Neural progenitor cell (in vitro differentiated cells): ENCODE data around the gene IER5L. TPM values are rescaled to one million over a fixed set of nuclear protein-coding genes. Genes with fewer than 3 reads are reported as not detected.

ENCODE experiments used
- DNase-seq: peaks from one replicate; pipeline ENCODE4 v3.0.0-alpha.2; 2016; ENCODE audit warnings: low spot score
- H2AFZ ChIP-seq: fragments of 200-600 bp; sonication (generic); replicated peaks from 2 replicates; pipeline ENCODE4 v1.6.1; 2016; ENCODE audit warnings: antibody characterized with exemption
- H3F3A ChIP-seq: fragments of 200-600 bp; sonication (generic); 2 replicates; pipeline ENCODE4 v1.6.1; 2016; ENCODE audit warnings: antibody characterized with exemption, low read depth
- H3K27ac ChIP-seq: fragments of 200-600 bp; sonication (generic); 2 replicates; pipeline ENCODE4 v1.5.1; 2016; ENCODE audit warnings: mild to moderate bottlenecking
- H3K27me3 ChIP-seq: fragments of 200-600 bp; sonication (generic); 2 replicates; pipeline ENCODE4 v1.6.1; 2016; ENCODE audit warnings: mild to moderate bottlenecking, moderate library complexity
- H3K36me3 ChIP-seq: fragments of 200-600 bp; sonication (generic); 2 replicates; pipeline ENCODE4 v1.5.1; 2016
- H3K4me1 ChIP-seq: fragments of 200-600 bp; sonication (generic); 2 replicates; pipeline ENCODE4 v1.6.1; 2016; ENCODE audit warnings: mixed run types
- H3K4me2 ChIP-seq: fragments of 200-600 bp; sonication (generic); 2 replicates; pipeline ENCODE4 v1.6.1; 2016
- H3K4me3 ChIP-seq: fragments of 200-600 bp; sonication (generic); 2 replicates; pipeline ENCODE4 v1.5.1; 2016
- H3K79me2 ChIP-seq: fragments of 200-600 bp; sonication (generic); 2 replicates; pipeline ENCODE4 v1.6.1; 2016; ENCODE audit warnings: low read depth
- H3K9ac ChIP-seq: fragments of 200-600 bp; sonication (generic); 2 replicates; pipeline ENCODE4 v1.6.1; 2016
- H3K9me3 ChIP-seq: fragments of 200-600 bp; sonication (generic); 2 replicates; pipeline ENCODE4 v1.5.1; 2016; ENCODE audit warnings: low read depth
- H4K20me1 ChIP-seq: fragments of 200-600 bp; sonication (generic); 2 replicates; pipeline ENCODE4 v1.6.1; 2016; ENCODE audit warnings: low read depth
- H3K27ac Mint-ChIP-seq: 3 replicates; pipeline ENCODE4 v1.8.0; 2021; ENCODE audit warnings: mixed read lengths
- H3K27me3 Mint-ChIP-seq: 2 replicates; pipeline ENCODE4 v1.8.0; 2022; ENCODE audit warnings: low read depth, mild to moderate bottlenecking, inconsistent platforms, moderate library complexity, mixed read lengths; ENCODE audit not compliant: insufficient read depth
- H3K36me3 Mint-ChIP-seq: 3 replicates; pipeline ENCODE4 v1.8.0; 2021; ENCODE audit warnings: mixed read lengths
- H3K4me1 Mint-ChIP-seq: 3 replicates; pipeline ENCODE4 v1.8.0; 2021; ENCODE audit warnings: mixed read lengths
- H3K4me3 Mint-ChIP-seq: 3 replicates; pipeline ENCODE4 v1.8.0; 2021; ENCODE audit warnings: mild to moderate bottlenecking, moderate library complexity, mixed read lengths
- H3K9me3 Mint-ChIP-seq: 3 replicates; pipeline ENCODE4 v1.8.0; 2020; ENCODE audit warnings: mixed read lengths
- CTCF ChIP-seq: fragments of 200-600 bp; sonication (generic); IDR thresholded peaks from 2 replicates; pipeline ENCODE4 v1.5.1; 2017; ENCODE audit warnings: antibody characterized with exemption, mild to moderate bottlenecking
- EZH2 ChIP-seq: fragments of 200-600 bp; sonication (generic); IDR thresholded peaks from 2 replicates; pipeline ENCODE4 v1.6.1; 2017; ENCODE audit warnings: antibody characterized with exemption, mild to moderate bottlenecking, moderate library complexity
- EZH2phosphoT487 ChIP-seq: fragments of 200-600 bp; sonication (generic); IDR thresholded peaks from 2 replicates; pipeline ENCODE4 v1.6.1; 2017; ENCODE audit warnings: antibody characterized with exemption
- total RNA-seq: library from RNA; depleted of rRNA; stranded (reverse); fragments of >200 nt; gene quantifications from 2 replicates; pipeline ENCODE4 v1.2.3, GENCODE V29; 2015; ENCODE audit warnings: low replicate concordance

IER5L gene
- total RNA-seq, 1 donor from 2014 or later: 12.2 TPM

- Histone ChIP-seq H3K4me3 (no peak overlapping the region), H3K9me3 (no peaks in the 10 kb centered on the region), H3K4me2 (no peak overlapping the region), H3K9ac (no peak overlapping the region), H3K27me3 (no peaks in the 10 kb centered on the region), H3K79me2 (no peaks in the 10 kb centered on the region), H3K36me3 (no peaks in the 10 kb centered on the region), H3K4me1 (peaks cover 11% of the 10 kb centered on the region), H3F3A (peaks cover 6% of the 10 kb centered on the region), H4K20me1 (no peaks in the 10 kb centered on the region), H2AFZ (no peak overlapping the region), H3K27ac (no peak overlapping the region)
- Mint-ChIP-seq H3K9me3 (no peaks in the 10 kb centered on the region), H3K27ac (no peak overlapping the region), H3K36me3 (no peaks in the 10 kb centered on the region), H3K4me1 (peaks cover 40% of the 10 kb centered on the region), H3K27me3 (peaks cover 10% of the 10 kb centered on the region), H3K4me3 (no peak overlapping the region)
- no peak for DNase-seq
- TF ChIP-seq CTCF: no peak
- no peak for TF ChIP-seq EZH2
- TF ChIP-seq EZH2phosphoT487: no peak
Measured at GRCh38 chr9:129213551-129213950, 35.5 kb upstream of the IER5L start.

GRCh38 chr9:129211686-129212085 is 33.6 kb upstream of the IER5L start:
- Histone ChIP-seq H3K4me1 (peaks cover 18% of the 10 kb centered on the region), H3F3A (peaks cover 8% of the 10 kb centered on the region), H3K79me2 (no peaks in the 10 kb centered on the region), H3K4me3 (no peak overlapping the region), H3K9me3 (no peaks in the 10 kb centered on the region), H3K36me3 (no peaks in the 10 kb centered on the region), H4K20me1 (no peaks in the 10 kb centered on the region), H3K27me3 (no peaks in the 10 kb centered on the region), H2AFZ (no peak overlapping the region), H3K9ac (no peak overlapping the region), H3K27ac (no peak overlapping the region), H3K4me2 (no peak overlapping the region)
- Mint-ChIP-seq H3K9me3 (no peaks in the 10 kb centered on the region), H3K4me3 (no peak overlapping the region), H3K36me3 (no peaks in the 10 kb centered on the region), H3K27ac (no peak overlapping the region), H3K27me3 (peaks cover 12% of the 10 kb centered on the region), H3K4me1 (peaks cover 31% of the 10 kb centered on the region)
- DNase-seq: no peak
- TF ChIP-seq EZH2: no peak
- no peak for TF ChIP-seq EZH2phosphoT487
- TF ChIP-seq CTCF: no peak

GRCh38 chr9:129210125-129210524 is 32.1 kb upstream of the IER5L start:
- Histone ChIP-seq H3K4me1 (peaks cover 18% of the 10 kb centered on the region), H3K36me3 (no peaks in the 10 kb centered on the region), H3K4me2 (no peak overlapping the region), H3K9ac (no peak overlapping the region), H3K9me3 (no peaks in the 10 kb centered on the region), H2AFZ (no peak overlapping the region), H4K20me1 (no peaks in the 10 kb centered on the region), H3F3A (peaks cover 8% of the 10 kb centered on the region), H3K4me3 (no peak overlapping the region), H3K27me3 (no peaks in the 10 kb centered on the region), H3K79me2 (no peaks in the 10 kb centered on the region), H3K27ac (no peak overlapping the region)
- Mint-ChIP-seq H3K27ac (no peak overlapping the region), H3K27me3 (peaks cover 10% of the 10 kb centered on the region), H3K4me1 (peaks cover 31% of the 10 kb centered on the region), H3K9me3 (no peaks in the 10 kb centered on the region), H3K4me3 (no peak overlapping the region), H3K36me3 (no peaks in the 10 kb centered on the region)
- no peak for DNase-seq
- no peak for TF ChIP-seq EZH2
- no peak for TF ChIP-seq EZH2phosphoT487
- TF ChIP-seq CTCF: no peak
